Nucleus accumbens (tissue), 56 donors: ENCODE results near the gene CRHR1.
A peak's percentile ranks its signal among the peaks of the same experiment; 100 is the strongest.

Experiments used
- DNase-seq, 56 donors: peaks; one replicate each; lab custom pipeline; 2025; lab: John Stamatoyannopoulos, UW

CRHR1 gene

GRCh38 chr17:45839442-45839841 lies 55.3 kb downstream of the CRHR1 start:
- no peak for DNase-seq

- DNase-seq = no peak
These were observed 57.1 kb downstream of the CRHR1 start for GRCh38 chr17:45841186-45841585.

- no peak for DNase-seq
These were observed 57.9 kb downstream of the CRHR1 start for GRCh38 chr17:45841883-45842525.

- no peak for DNase-seq
These were observed 59.6 kb downstream of the CRHR1 start for GRCh38 chr17:45843722-45844121.

GRCh38 chr17:45844695-45845375 lies 60.7 kb downstream of the CRHR1 start, which contains the start of gene SPPL2C:
Gene SPPL2C (plus strand): TSS chr17:45844881. CDS start chr17:45844907, 26 bp downstream.
- no peak for DNase-seq

- DNase-seq = no peak
These were observed 61.5 kb downstream of the CRHR1 start for GRCh38 chr17:45845376-45846185.

- no peak for DNase-seq
These were observed 62.1 kb downstream of the CRHR1 start for GRCh38 chr17:45846223-45846622.

- no peak for DNase-seq
These were observed 62.5 kb downstream of the CRHR1 start for GRCh38 chr17:45846646-45847045.

GRCh38 chr17:45847101-45847500 lies 63.0 kb downstream of the CRHR1 start:
- DNase-seq = no peak

GRCh38 chr17:45847747-45848146 lies 63.6 kb downstream of the CRHR1 start:
- DNase-seq = no peak

- no peak for DNase-seq
These were observed 64.3 kb downstream of the CRHR1 start for GRCh38 chr17:45848405-45848804.

GRCh38 chr17:45848868-45849535 lies 64.9 kb downstream of the CRHR1 start:
- DNase-seq = peak in 51 of 56 donors; percentile 12 to 87 (median 66)

- no peak for DNase-seq
These were observed 65.4 kb downstream of the CRHR1 start for GRCh38 chr17:45849536-45849990.

- DNase-seq = no peak
These were observed 65.9 kb downstream of the CRHR1 start for GRCh38 chr17:45850011-45850410.

GRCh38 chr17:45850468-45850867 lies 66.3 kb downstream of the CRHR1 start:
- no peak for DNase-seq

GRCh38 chr17:45851022-45851421 lies 66.9 kb downstream of the CRHR1 start:
- no peak for DNase-seq

- no peak for DNase-seq
These were observed 67.3 kb downstream of the CRHR1 start for GRCh38 chr17:45851464-45851863.

GRCh38 chr17:45851873-45852272 lies 67.8 kb downstream of the CRHR1 start:
- DNase-seq = no peak

- peak in 47 of 56 donors; percentile 5 to 85 (median 39) for DNase-seq
These were observed 68.6 kb downstream of the CRHR1 start for GRCh38 chr17:45852535-45853297.

GRCh38 chr17:45854209-45854608 lies 70.1 kb downstream of the CRHR1 start:
- no peak for DNase-seq
